Melanocyte of skin (primary cell): Measurements from ENCODE around the gene TIPRL. TPM values are rescaled to one million over a fixed set of nuclear protein-coding genes. Genes with fewer than 3 reads are reported as not detected.

Experiments
- small RNA-seq, 2 donors: library from RNA; depleted of rRNA; stranded (forward); fragments of <200 nt; gene quantifications; one replicate each; pipeline ENCODE3, GENCODE V24; 2012
- total RNA-seq, 2 donors: library from RNA; depleted of rRNA; stranded (reverse); fragments of >200 nt; gene quantifications; 2 replicates each; pipeline ENCODE4 v1.2.3, GENCODE V29; 2012

TIPRL gene
- total RNA-seq = 10 to 100 TPM; 36.8 to 43.3 TPM

GRCh38 chr1:168178638-168179437, at the start of gene TIPRL:
Gene TIPRL (plus strand): TSS chr1:168178962. CDS start chr1:168179078, 116 bp downstream.

DNA sequence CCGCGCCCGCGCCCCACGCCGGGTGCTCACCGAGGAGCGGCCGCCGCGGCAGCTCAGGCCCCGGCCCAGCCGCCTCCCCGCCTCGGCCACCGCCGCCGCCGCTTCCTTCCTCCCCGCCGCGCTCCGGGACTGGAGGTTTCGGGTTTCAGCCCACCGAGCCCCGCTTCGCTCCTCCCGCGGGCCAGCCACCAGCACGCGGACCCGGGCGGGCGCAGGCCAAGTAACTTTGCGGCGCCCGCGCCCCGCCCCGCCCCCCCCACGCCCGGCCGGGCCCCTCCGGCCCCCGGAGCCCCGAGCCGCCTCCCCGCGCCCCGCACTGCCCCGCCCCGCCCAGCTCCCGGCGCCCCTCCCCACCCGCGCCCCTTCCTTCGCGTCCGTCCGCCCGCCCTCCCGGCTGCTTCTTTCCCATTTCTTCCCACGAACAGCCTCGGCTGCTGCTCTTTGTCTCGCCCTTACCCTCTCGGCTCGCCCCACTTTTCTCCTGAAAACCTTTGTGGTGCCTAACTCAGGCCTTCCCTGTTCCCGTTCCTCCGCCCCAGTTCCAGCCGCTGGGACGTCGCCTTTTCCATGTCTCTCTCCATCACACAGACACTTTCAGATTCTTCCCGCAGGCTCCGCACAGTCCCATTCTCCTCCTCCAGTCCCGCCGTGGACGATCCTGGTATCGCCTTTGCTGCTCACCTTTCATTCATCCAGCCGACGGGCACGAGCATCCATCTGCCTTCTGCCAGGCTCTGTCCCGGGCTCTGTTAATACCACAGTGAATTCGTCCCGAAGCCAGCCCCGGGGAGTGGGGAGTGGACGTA, 41.9 kb upstream of the TIPRL start, which contains the start of gene GPR161:
Gene GPR161 (minus strand): TSS at position 222 of the 806 bp plus-strand sequence. CDS start 32,080 bp downstream, outside the sequence.

DNA sequence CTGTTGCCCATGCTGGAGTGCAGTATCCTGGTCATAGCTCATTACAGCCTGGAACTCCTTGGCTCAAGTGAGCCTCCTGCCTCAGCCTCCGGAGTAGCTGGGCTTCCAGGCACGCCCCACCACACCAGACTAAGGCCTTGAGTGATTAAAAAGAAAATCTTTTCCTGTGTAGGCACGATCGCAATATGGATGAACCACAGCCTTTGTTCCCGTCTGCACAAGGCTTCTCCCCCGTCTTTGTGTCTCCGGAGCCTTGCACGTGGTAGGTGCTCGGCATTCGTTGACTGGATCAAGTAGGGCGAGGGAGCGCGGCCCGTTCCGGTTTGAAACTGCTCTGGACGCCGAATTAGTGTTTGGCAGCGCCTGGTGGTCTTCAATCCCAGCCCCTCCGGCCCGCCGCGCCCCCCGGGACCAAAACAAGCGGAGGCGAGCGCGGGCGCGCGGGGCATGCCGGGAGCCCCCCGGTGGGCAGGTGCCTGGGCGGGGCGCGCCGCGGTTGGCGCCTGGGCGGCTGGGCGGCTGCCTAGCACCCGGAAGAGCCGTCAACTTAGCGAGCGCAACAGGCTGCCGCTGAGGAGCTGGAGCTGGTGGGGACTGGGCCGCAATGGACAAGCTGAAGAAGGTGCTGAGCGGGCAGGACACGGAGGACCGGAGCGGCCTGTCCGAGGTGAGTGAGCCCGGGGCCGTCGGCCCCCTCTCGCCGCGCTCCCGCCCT, 46.9 kb downstream of the TIPRL start, which contains the start of gene SFT2D2:
Gene SFT2D2 (plus strand): TSS at position 529 of the 715 bp plus-strand sequence. CDS start 76 bp downstream, at position 605.

Small RNA genes lying within 50 kb of the gene (small RNA-seq; reads per million reads assigned to genes)
- gene AL021397.1 = 0 reads per million in 2 donors

Other genes starting within 250 kb of the TIPRL start
- 10 to 100 TPM; 41.6 to 48.6 TPM for gene DCAF6, start 242.3 kb upstream of the TIPRL start, total RNA-seq
- 10 to 100 TPM; 19.6 to 26.3 TPM for gene MPC2, start 241.9 kb upstream of the TIPRL start, total RNA-seq
- 10 to 100 TPM; 14.1 to 15.7 TPM for gene GPR161, start 42.0 kb upstream of the TIPRL start, total RNA-seq
- 10 to 100 TPM; 54.3 to 57.8 TPM for gene SFT2D2, start 47.0 kb downstream of the TIPRL start, total RNA-seq
- gene TBX19, start 101.9 kb downstream of the TIPRL start, total RNA-seq = 1 to 10 TPM in 1 of 2 donors, under 1 TPM in 1; 1.00 to 1.4 TPM